OCI-LY7 (cell line): Measurements from ENCODE around the gene PSMB10. TPM values are rescaled to one million over a fixed set of nuclear protein-coding genes. Genes with fewer than 3 reads are reported as not detected.
A peak's percentile ranks its signal among the peaks of the same experiment; 100 is the strongest.

ENCODE experiments used
- BruUV-seq: library from RNA; stranded (reverse); fragments of 400-500 nt; replicated peaks from 2 replicates; lab custom pipeline; 2021; lab: Mats Ljungman, UMichigan
- CTCF ChIA-PET: fragments of 300-600 bp; sonication (Branson Sonifier 250); formaldehyde crosslinking; loops from one replicate; lab custom pipeline; 2022; ENCODE audit warnings: antibody characterized with exemption; ENCODE audit not compliant: unreplicated experiment; lab: Charles Lee
- POLR2A ChIA-PET: fragments of 300-600 bp; sonication (Branson Sonifier 250); formaldehyde crosslinking; loops from one replicate; lab custom pipeline; 2022; ENCODE audit warnings: antibody characterized with exemption; lab: Charles Lee
- DNase-seq: peaks from one replicate; pipeline ENCODE4 v3.0.0-alpha.2; 2015; ENCODE audit warnings: low spot score
- H2AFZ ChIP-seq: fragments of 200-600 bp; sonication (generic), shearing (Covaris generic); 2 replicates; pipeline ENCODE4 v1.6.1; 2014; ENCODE audit warnings: mild to moderate bottlenecking, antibody characterized with exemption, low read length, moderate library complexity
- H3K27ac ChIP-seq: fragments of 200-600 bp; sonication (generic); 2 replicates; pipeline ENCODE4 v1.5.1; 2014; ENCODE audit warnings: mixed run types, low read depth, mild to moderate bottlenecking, moderate library complexity, low read length, inconsistent platforms; ENCODE audit not compliant: poor library complexity, severe bottlenecking
- H3K36me3 ChIP-seq: fragments of 200-600 bp; sonication (generic); 2 replicates; pipeline ENCODE4 v1.6.1; 2014; ENCODE audit warnings: mild to moderate bottlenecking, antibody characterized with exemption, low read length, moderate library complexity, mixed read lengths; ENCODE audit not compliant: insufficient read depth
- H3K4me1 ChIP-seq: fragments of 200-600 bp; sonication (generic); 2 replicates; pipeline ENCODE4 v1.5.1; 2014; ENCODE audit warnings: mild to moderate bottlenecking, low read length; ENCODE audit not compliant: insufficient read depth, poor library complexity, severe bottlenecking
- H3K4me2 ChIP-seq: fragments of 200-600 bp; sonication (generic); 2 replicates; pipeline ENCODE4 v1.6.1; 2014; ENCODE audit warnings: mild to moderate bottlenecking, low read length
- H3K4me3 ChIP-seq: fragments of 200-600 bp; sonication (generic); 2 replicates; pipeline ENCODE4 v1.5.1; 2014; ENCODE audit warnings: mild to moderate bottlenecking, low read depth, low read length; ENCODE audit not compliant: poor library complexity, severe bottlenecking
- H3K79me2 ChIP-seq: fragments of 200-600 bp; sonication (generic); 2 replicates; pipeline ENCODE4 v1.6.1; 2016; ENCODE audit warnings: low read depth, mild to moderate bottlenecking, low read length, moderate library complexity, mixed read lengths; ENCODE audit not compliant: insufficient read depth
- H3K9me2 ChIP-seq: fragments of 200-600 bp; sonication (generic); 2 replicates; pipeline ENCODE4 v1.6.1; 2016; ENCODE audit warnings: mild to moderate bottlenecking, low read length, mixed read lengths; ENCODE audit not compliant: insufficient read depth
- H3K9me3 ChIP-seq: fragments of 200-600 bp; sonication (generic); 2 replicates; pipeline ENCODE4 v1.6.1; 2014; ENCODE audit warnings: mild to moderate bottlenecking, mixed run types, low read length, mixed read lengths
- H4K20me1 ChIP-seq: fragments of 200-600 bp; sonication (generic); 2 replicates; pipeline ENCODE4 v1.6.1; 2014; ENCODE audit warnings: mild to moderate bottlenecking, antibody characterized with exemption, low read length, moderate library complexity, mixed read lengths; ENCODE audit not compliant: insufficient read depth
- CTCF ChIP-seq: fragments of 200-600 bp; sonication (generic); conservative IDR thresholded peaks from 2 replicates; pipeline ENCODE4 v1.5.1; 2014; ENCODE audit warnings: mild to moderate bottlenecking, antibody characterized with exemption, low read length, moderate library complexity, mixed read lengths
- EZH2phosphoT487 ChIP-seq: fragments of 200-600 bp; sonication (generic); IDR thresholded peaks from 2 replicates; pipeline ENCODE4 v1.6.1; 2018; ENCODE audit warnings: low read depth, borderline replicate concordance, mild to moderate bottlenecking, mixed run types, antibody characterized with exemption, low read length, moderate library complexity, mixed read lengths
- intact Hi-C: fragments of 100-400 bp; cut with micrococcal nuclease; formaldehyde crosslinking; loops from one replicate; pipeline ENCODE4 v1.10.0; 2022; ENCODE audit not compliant: unreplicated experiment
- total RNA-seq, 2 experiments: library from RNA; depleted of rRNA in 1 of 2; stranded (reverse); fragments of >200 nt in 1 of 2; shearing (Covaris generic) in 1 of 2; gene quantifications; 2 replicates each; pipeline ENCODE4 v1.2.3, GENCODE V29; 2014 to 2022

Gene PSMB10
- total RNA-seq, 2 experiments from 2014 or later = 89.9 to 179 TPM

- POLR2A ChIA-PET = no interaction called here
- peak overlapping the region; percentile 48; the same call in 1 of the 2 replicates for H2AFZ ChIP-seq
- intact Hi-C loops = loop anchor here (2.0 kb wide), 1 partner anchor 104 kb away; no protein-coding TSS in a partner anchor
Observed at GRCh38 chr16:67936880-67937605, 393 bp upstream of the PSMB10 start.

GRCh38 chr16:67935402-67936123 is 1.1 kb downstream of the PSMB10 start:
- no peaks in the 10 kb centered on the region for H3K9me3 ChIP-seq
- H3K9me2 ChIP-seq = no peaks in the 10 kb centered on the region
- TF ChIP-seq CTCF = no peak
- no peak for TF ChIP-seq EZH2phosphoT487
- H3K4me3 ChIP-seq = peak overlapping the region; percentile 74
- H2AFZ ChIP-seq = peak overlapping the region; percentile 48; the same call in 1 of the 2 replicates
- intact Hi-C loops = loop anchor here (2.0 kb wide), 1 partner anchor 105 kb away; no protein-coding TSS in a partner anchor
- H3K36me3 ChIP-seq = peaks cover 32% of the 10 kb centered on the region
- peaks cover 4% of the 10 kb centered on the region; the same call in 1 of the 2 replicates for H3K79me2 ChIP-seq
- H3K27ac ChIP-seq = peak overlapping the region; percentile 90
- POLR2A ChIA-PET = interaction anchor here (0.6 to 1.2 kb wide), 4 partner anchors 32 to 136 kb away, joined by 3 to 6 read pairs (median 4); partner anchors contain the start of genes RANBP10 and TSNAXIP1
- H3K4me2 ChIP-seq = peak overlapping the region; percentile 90
- peaks cover 31% of the 10 kb centered on the region for H3K4me1 ChIP-seq
- no TSS peak for BruUV-seq
- H4K20me1 ChIP-seq = no peaks in the 10 kb centered on the region
- CTCF ChIA-PET = interaction anchor here (0.6 to 1.0 kb wide), 3 partner anchors 8 to 415 kb away, joined by 3 to 4 read pairs (median 3); no protein-coding TSS in a partner anchor
- DNase-seq = peak; percentile 97

More at GRCh38 chr16:67936880-67937605, 393 bp upstream of the PSMB10 start:
- H3K4me3 ChIP-seq = peak overlapping the region; percentile 74
- H3K27ac ChIP-seq = peak overlapping the region; percentile 90
- H3K4me1 ChIP-seq = peaks cover 38% of the 10 kb centered on the region
- TF ChIP-seq EZH2phosphoT487 (no peak), CTCF (no peak)
- no peaks in the 10 kb centered on the region for H3K9me3 ChIP-seq
- no TSS peak for BruUV-seq
- H3K36me3 ChIP-seq = peaks cover 29% of the 10 kb centered on the region
- H3K79me2 ChIP-seq = peaks cover 4% of the 10 kb centered on the region; the same call in 1 of the 2 replicates
- CTCF ChIA-PET = interaction anchor here (0.6 kb wide), 2 partner anchors 24 to 47 kb away, joined by 3 read pairs; no protein-coding TSS in a partner anchor
- peak; percentile 93 for DNase-seq
- peak overlapping the region; percentile 90 for H3K4me2 ChIP-seq
- H4K20me1 ChIP-seq = no peaks in the 10 kb centered on the region
- H3K9me2 ChIP-seq = no peaks in the 10 kb centered on the region
